ENCODE data around the gene PDS5B. TPM values are rescaled to one million over a fixed set of nuclear protein-coding genes. Genes with fewer than 3 reads are reported as not detected.

The PDS5B gene
- total and polyA plus RNA-seq, 2 donors (not counting 1 experiment from before 2014, with no cell fraction given): 6.6 to 62.9 TPM

- H3K27me3 Mint-ChIP-seq: no peaks in the 10 kb centered on the region
- ATAC-seq (ENCODE audit: low read depth) (no peak), DNase-seq (no peak)
- peaks cover 29% of the 10 kb centered on the region for H3K4me1 Mint-ChIP-seq
- Histone ChIP-seq H3K36me3 (replicated peaks in 1 of 2; ENCODE audit: control extremely low read depth in 1 of 2, control insufficient read depth in 1 of 2, extremely low read depth in 1 of 2, insufficient read depth in 2 of 2, low read length in 1 of 2) (peaks cover 0 to 1% of the 10 kb centered on the region in 2 experiments), H3K9ac (ENCODE audit: low read length) (no peak overlapping the region), H3K4me2 (replicated peaks; ENCODE audit: low read depth, low read length, poor library complexity, severe bottlenecking) (no peak overlapping the region), H3K27ac (ENCODE audit: low read length in 2 of 2) (no peak overlapping the region), H3K9me3 (ENCODE audit: control extremely low read depth in 1 of 3, control insufficient read depth in 2 of 3, insufficient read depth in 1 of 3, low read length in 2 of 3) (no peaks in the 10 kb centered on the region), H2AFZ (ENCODE audit: insufficient read depth, low read depth, low read length, poor library complexity, severe bottlenecking) (no peak overlapping the region), H3K4me3 (ENCODE audit: control extremely low read depth in 1 of 5, extremely low read depth in 1 of 5, insufficient read depth in 1 of 5, low read depth in 2 of 5, low read length in 4 of 5) (no peak overlapping the region), H3K27me3 (replicated peaks in 1 of 4; ENCODE audit: control extremely low read depth in 1 of 4, control insufficient read depth in 3 of 4, insufficient read depth in 4 of 4, low read length in 3 of 4) (no peaks in the 10 kb centered on the region), H3K79me2 (ENCODE audit: control insufficient read depth, insufficient read depth, low read length) (peaks cover 90% of the 10 kb centered on the region), H4K20me1 (ENCODE audit: control insufficient read depth, insufficient read depth, low read length, poor library complexity, severe bottlenecking) (peaks cover 22% of the 10 kb centered on the region), H3K4me1 (ENCODE audit: control insufficient read depth in 2 of 2, insufficient read depth in 2 of 2, low read length in 2 of 2) (peaks cover 0 to 8% of the 10 kb centered on the region in 2 donors)
- H3K4me3 Mint-ChIP-seq: no peak overlapping the region
- WGBS (ENCODE audit: insufficient coverage): 100% methylated on average over 2 of the region's 3 CpGs
- CTCF ChIA-PET: interaction anchor here (0.7 to 2.6 kb wide), 3 partner anchors 10 to 52 kb away, joined by 3 to 10 read pairs (median 3); no protein-coding TSS in a partner anchor
- POLR2A ChIA-PET: no interaction called here
- H3K9me3 Mint-ChIP-seq (ENCODE audit: insufficient read depth): no peaks in the 10 kb centered on the region
- no peak overlapping the region for H3K27ac Mint-ChIP-seq
- TF ChIP-seq CTCF (IDR thresholded peaks at IDR 0.05): no peak
- TF ChIP-seq EZH2 (IDR thresholded peaks at IDR 0.05; ENCODE audit: borderline replicate concordance, insufficient read depth, low read depth, low read length, poor library complexity, severe bottlenecking): no peak
- intact Hi-C loops (cut with micrococcal nuclease): no loop called here
Observed at GRCh38 chr13:32632343-32632909, 46.2 kb downstream of the PDS5B start.

GRCh38 chr13:32636711-32637110 lies 50.5 kb downstream of the PDS5B start:
- ATAC-seq (ENCODE audit: low read depth): no peak

More at GRCh38 chr13:32636711-32637110, 50.5 kb downstream of the PDS5B start:
- H3K79me2 ChIP-seq (ENCODE audit: control insufficient read depth, insufficient read depth, low read length): peaks cover 83% of the 10 kb centered on the region
- H3K4me1 ChIP-seq (ENCODE audit: control insufficient read depth in 2 of 2, insufficient read depth in 2 of 2, low read length in 2 of 2): peaks cover 0 to 8% of the 10 kb centered on the region in 2 donors
- H2AFZ ChIP-seq (ENCODE audit: insufficient read depth, low read depth, low read length, poor library complexity, severe bottlenecking): no peak overlapping the region
- Mint-ChIP-seq H3K27me3 (no peaks in the 10 kb centered on the region), H3K27ac (no peak overlapping the region), H3K4me1 (peaks cover 25% of the 10 kb centered on the region), H3K4me3 (no peak overlapping the region), H3K9me3 (ENCODE audit: insufficient read depth) (no peaks in the 10 kb centered on the region)
- H3K27me3 ChIP-seq (replicated peaks in 1 of 4; ENCODE audit: control extremely low read depth in 1 of 4, control insufficient read depth in 3 of 4, insufficient read depth in 4 of 4, low read length in 3 of 4): no peaks in the 10 kb centered on the region
- TF ChIP-seq CTCF (IDR thresholded peaks at IDR 0.05) (no peak), EZH2 (IDR thresholded peaks at IDR 0.05; ENCODE audit: borderline replicate concordance, insufficient read depth, low read depth, low read length, poor library complexity, severe bottlenecking) (no peak)
- WGBS (ENCODE audit: insufficient coverage): 90% methylated on average over 1 of the region's 1 CpG
- no peak overlapping the region for H3K4me3 ChIP-seq (ENCODE audit: control extremely low read depth in 1 of 5, extremely low read depth in 1 of 5, insufficient read depth in 1 of 5, low read depth in 2 of 5, low read length in 4 of 5)
- POLR2A ChIA-PET: no interaction called here
- intact Hi-C loops (cut with micrococcal nuclease): loop anchor here (5.0 kb wide), 1 partner anchor 99 kb away; the partner anchor contains the start of gene N4BP2L2
- CTCF ChIA-PET: interaction anchor here (0.6 to 3.8 kb wide), 12 partner anchors 9 to 255 kb away, joined by 3 to 23 read pairs (median 6); partner anchors contain the start of gene PDS5B
- H4K20me1 ChIP-seq (ENCODE audit: control insufficient read depth, insufficient read depth, low read length, poor library complexity, severe bottlenecking): peaks cover 6% of the 10 kb centered on the region
- no peak for DNase-seq
- H3K4me2 ChIP-seq (replicated peaks; ENCODE audit: low read depth, low read length, poor library complexity, severe bottlenecking): no peak overlapping the region
- no peaks in the 10 kb centered on the region for H3K36me3 ChIP-seq (replicated peaks in 1 of 2; ENCODE audit: control extremely low read depth in 1 of 2, control insufficient read depth in 1 of 2, extremely low read depth in 1 of 2, insufficient read depth in 2 of 2, low read length in 1 of 2)
- no peak overlapping the region for H3K9ac ChIP-seq (ENCODE audit: low read length)
- H3K27ac ChIP-seq (ENCODE audit: low read length in 2 of 2): no peak overlapping the region
- H3K9me3 ChIP-seq (ENCODE audit: control extremely low read depth in 1 of 3, control insufficient read depth in 2 of 3, insufficient read depth in 1 of 3, low read length in 2 of 3): no peaks in the 10 kb centered on the region

Data from B cell (primary cell).